Kidney epithelial cell (primary cell): ENCODE data around the gene SERP2. TPM values are rescaled to one million over a fixed set of nuclear protein-coding genes. Genes with fewer than 3 reads are reported as not detected.

Experiments
- DNase-seq: peaks from one replicate; pipeline ENCODE4 v3.0.0-alpha.2; 2010; ENCODE audit warnings: low read depth
- H3K27me3 ChIP-seq: 2 replicates; pipeline ENCODE4 v1.6.0; 2011; ENCODE audit warnings: low read length; ENCODE audit not compliant: control insufficient read depth, insufficient read depth
- H3K36me3 ChIP-seq: 2 replicates; pipeline ENCODE4 v1.5.1; 2011; ENCODE audit warnings: low read length; ENCODE audit not compliant: control insufficient read depth, insufficient read depth
- H3K4me3 ChIP-seq: 2 replicates; pipeline ENCODE4 v1.5.1; 2011; ENCODE audit warnings: low read depth, mild to moderate bottlenecking, control low read depth, low read length
- total RNA-seq: library from RNA; depleted of rRNA; stranded (reverse); fragments of >200 nt; gene quantifications from 2 replicates; pipeline ENCODE4 v1.2.3, GENCODE V29; 2015
- TF ChIP-seq, protein P1 (sequence below): IDR thresholded peaks from 2 replicates; pipeline ENCODE4 v1.5.1; 2011; ENCODE audit warnings: mild to moderate bottlenecking, moderate library complexity, low read length, control low read depth, inconsistent platforms; ENCODE audit not compliant: insufficient read depth, poor library complexity, severe bottlenecking

The SERP2 gene
- total RNA-seq, 1 donor from 2014 or later: 9.7 TPM

DNA sequence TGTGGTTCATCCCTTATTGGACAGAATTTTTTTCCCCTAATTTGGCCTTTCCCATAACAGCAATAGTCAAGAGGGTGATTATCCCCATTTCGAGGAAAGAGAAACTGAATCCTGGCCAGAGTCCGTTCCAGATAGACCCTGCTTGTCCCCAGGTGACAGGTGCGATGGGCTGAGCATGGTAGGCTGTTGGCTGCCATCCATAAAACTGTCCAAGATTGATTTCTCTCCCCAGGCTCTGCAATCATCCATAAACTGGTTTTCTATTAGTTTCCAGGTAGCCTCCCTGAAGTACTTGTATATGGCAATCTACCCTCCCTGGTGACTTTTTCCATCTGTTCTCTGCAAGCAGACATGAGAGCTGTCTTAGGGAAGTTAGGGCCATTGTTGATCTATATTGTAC, 25.4 kb downstream of the SERP2 start:
- Histone ChIP-seq H3K4me3 (no peak overlapping the region), H3K27me3 (no peaks in the 10 kb centered on the region), H3K36me3 (no peaks in the 10 kb centered on the region)
- DNase-seq: no peak
- TF ChIP-seq, protein P1, sequence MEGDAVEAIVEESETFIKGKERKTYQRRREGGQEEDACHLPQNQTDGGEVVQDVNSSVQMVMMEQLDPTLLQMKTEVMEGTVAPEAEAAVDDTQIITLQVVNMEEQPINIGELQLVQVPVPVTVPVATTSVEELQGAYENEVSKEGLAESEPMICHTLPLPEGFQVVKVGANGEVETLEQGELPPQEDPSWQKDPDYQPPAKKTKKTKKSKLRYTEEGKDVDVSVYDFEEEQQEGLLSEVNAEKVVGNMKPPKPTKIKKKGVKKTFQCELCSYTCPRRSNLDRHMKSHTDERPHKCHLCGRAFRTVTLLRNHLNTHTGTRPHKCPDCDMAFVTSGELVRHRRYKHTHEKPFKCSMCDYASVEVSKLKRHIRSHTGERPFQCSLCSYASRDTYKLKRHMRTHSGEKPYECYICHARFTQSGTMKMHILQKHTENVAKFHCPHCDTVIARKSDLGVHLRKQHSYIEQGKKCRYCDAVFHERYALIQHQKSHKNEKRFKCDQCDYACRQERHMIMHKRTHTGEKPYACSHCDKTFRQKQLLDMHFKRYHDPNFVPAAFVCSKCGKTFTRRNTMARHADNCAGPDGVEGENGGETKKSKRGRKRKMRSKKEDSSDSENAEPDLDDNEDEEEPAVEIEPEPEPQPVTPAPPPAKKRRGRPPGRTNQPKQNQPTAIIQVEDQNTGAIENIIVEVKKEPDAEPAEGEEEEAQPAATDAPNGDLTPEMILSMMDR: no peak

DNA sequence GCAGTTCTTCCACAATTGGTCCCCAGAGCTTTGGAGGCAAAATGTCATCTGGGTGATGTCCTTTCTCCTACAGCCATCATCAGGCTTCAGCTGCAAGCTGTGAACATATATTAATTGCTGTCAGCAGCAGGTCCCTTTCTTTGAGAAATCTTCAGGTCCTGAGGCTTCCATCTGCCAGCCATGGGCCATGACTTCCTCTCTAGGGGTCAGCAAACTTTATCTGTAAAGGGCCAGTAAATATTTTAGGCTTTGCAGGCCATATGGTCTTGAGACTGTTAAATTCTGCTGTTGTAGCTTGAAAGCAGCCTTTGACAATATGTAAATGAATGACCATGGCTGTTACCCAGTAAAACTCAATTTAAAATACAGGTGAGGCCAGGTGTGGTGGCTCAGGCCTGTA, 27.1 kb downstream of the SERP2 start:
- no peak for DNase-seq
- H3K4me3 ChIP-seq: no peak overlapping the region
- H3K27me3 ChIP-seq: no peaks in the 10 kb centered on the region
- no peaks in the 10 kb centered on the region for H3K36me3 ChIP-seq
- TF ChIP-seq, protein P1: no peak

DNA sequence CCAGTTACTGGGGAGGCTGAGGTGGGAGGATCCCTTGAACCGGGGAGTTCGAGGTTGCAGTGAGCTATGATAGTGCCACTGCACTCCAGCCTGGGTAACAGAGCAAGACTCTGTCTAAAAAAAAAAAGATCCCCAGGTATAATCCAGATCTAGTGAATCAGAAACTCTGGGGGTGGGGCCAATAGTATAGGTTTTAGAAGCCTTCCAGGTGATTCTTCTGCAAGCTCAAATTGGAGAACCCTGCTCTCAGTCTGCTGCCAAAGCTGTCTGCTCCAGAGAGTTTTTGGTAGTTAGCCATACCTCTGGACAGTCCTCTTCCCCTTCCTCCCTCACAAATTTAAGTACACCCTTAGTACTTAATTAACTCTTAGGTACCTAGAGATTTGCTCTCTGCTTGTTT, 28.0 kb downstream of the SERP2 start:
- Histone ChIP-seq H3K36me3 (no peaks in the 10 kb centered on the region), H3K27me3 (no peaks in the 10 kb centered on the region), H3K4me3 (no peak overlapping the region)
- DNase-seq: no peak
- TF ChIP-seq, protein P1: no peak

DNA sequence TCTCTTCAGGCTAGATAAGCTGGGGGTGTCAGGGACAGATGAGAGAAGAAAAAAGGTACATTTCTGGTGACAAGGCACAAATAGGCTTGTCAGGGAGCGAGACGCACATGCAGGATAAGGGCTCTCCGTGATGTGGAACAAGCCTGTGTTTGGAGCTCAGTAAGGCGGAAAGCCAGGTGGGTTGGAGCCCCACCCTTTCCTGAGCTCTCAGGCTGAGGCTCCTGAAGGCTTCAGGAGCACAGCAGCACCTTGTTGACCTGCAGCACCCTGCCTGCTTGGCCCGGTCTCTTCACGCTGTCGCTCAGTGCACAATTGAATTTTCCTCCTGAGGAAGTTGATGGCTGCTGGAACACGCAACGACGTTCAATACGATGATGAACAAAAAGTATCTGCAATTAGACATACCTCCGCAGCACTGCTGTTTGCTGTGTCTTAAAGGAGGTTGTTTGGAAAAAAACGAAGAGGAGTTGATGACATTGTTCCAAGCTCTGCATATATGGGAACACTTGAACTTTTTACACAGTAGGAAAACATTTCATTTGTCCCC, 29.3 kb downstream of the SERP2 start:
- DNase-seq: no peak
- no peak overlapping the region for H3K4me3 ChIP-seq
- H3K36me3 ChIP-seq: no peaks in the 10 kb centered on the region
- H3K27me3 ChIP-seq: no peaks in the 10 kb centered on the region
- TF ChIP-seq, protein P1: no peak

DNA sequence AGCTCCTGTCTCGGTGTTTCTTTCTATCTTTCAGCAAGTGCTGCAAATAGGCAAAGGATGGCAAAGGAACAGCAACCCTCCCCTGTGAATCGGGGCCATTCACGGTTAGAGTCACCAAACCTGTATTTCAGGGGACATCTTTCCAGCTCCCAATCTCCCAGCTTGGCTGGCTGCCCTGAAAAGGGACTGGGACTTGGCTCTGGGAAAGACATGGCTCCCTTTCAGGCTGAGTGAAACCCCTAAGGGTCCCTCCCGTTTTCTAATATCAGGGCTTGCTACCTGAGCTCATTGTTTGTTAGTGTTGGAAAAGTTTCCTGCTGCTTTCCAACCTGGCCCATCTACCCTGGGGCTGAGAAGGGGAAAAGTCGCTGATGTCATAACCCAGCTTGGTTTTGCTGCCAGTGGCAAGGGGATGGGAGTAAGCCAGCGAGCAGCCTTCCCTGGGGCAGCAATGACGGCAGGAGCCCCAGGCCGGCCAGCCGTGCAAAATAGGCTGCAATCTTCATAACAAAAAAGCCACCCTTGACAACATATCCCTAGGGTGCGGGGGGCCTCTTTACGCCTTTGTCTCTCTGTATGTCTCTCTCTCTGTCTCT, 29.9 kb downstream of the SERP2 start:
- TF ChIP-seq, protein P1: no peak
- no peak for DNase-seq
- Histone ChIP-seq H3K4me3 (no peak overlapping the region), H3K27me3 (no peaks in the 10 kb centered on the region), H3K36me3 (no peaks in the 10 kb centered on the region)
